Nephron (organoid): Measurements from ENCODE around the gene DNMT3A.

Source experiments
- H3K27ac Mint-ChIP-seq, 3 experiments: 2 replicates each; pipeline ENCODE4 v1.8.0; 2020; ENCODE audit warnings: mixed read lengths in 3 of 3, mild to moderate bottlenecking in 2 of 3, moderate library complexity in 1 of 3
- H3K27me3 Mint-ChIP-seq: 2 replicates; pipeline ENCODE4 v1.8.0; 2021; ENCODE audit warnings: low read depth, mild to moderate bottlenecking, moderate library complexity, mixed read lengths
- H3K36me3 Mint-ChIP-seq: 2 replicates; pipeline ENCODE4 v1.8.0; 2020; ENCODE audit warnings: low read depth, mixed read lengths
- H3K4me1 Mint-ChIP-seq: 2 replicates; pipeline ENCODE4 v1.8.0; 2020; ENCODE audit warnings: mixed read lengths
- H3K4me3 Mint-ChIP-seq, 3 experiments: 2 replicates each; pipeline ENCODE4 v1.8.0; 2020; ENCODE audit warnings: mild to moderate bottlenecking in 3 of 3, mixed read lengths in 3 of 3, moderate library complexity in 2 of 3
- H3K9me3 Mint-ChIP-seq: 2 replicates; pipeline ENCODE4 v1.8.0; 2020; ENCODE audit warnings: mixed read lengths
- TF ChIP-seq, protein P1 (sequence below), 3 experiments: fragments of 200-600 bp; sonication (generic); IDR thresholded peaks; one replicate each; pipeline ENCODE4 v1.5.0; 2021; ENCODE audit warnings: antibody characterized with exemption in 3 of 3; ENCODE audit not compliant: unreplicated experiment in 3 of 3

The DNMT3A gene

DNA sequence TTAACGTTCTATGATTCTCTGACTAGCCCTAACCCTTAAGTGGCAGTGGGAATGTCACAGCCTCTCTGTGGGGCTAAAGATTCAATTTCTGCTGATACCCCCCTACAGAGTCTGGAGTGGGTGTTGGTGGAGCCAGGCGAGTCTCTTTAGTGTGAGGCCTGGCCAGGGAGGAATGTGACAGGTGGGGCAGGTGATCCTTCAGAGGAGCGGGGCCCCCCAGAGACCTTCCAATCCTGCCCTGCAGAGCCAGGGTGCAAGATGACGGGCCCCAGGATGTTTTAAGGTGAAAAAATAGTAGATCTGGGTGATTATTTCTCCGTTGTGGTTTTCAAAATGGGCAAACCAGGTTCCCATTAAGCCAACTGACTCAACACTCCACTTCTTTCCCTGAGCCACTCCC is 28.2 kb upstream of the DNMT3A start:
- H3K27me3 Mint-ChIP-seq = no peaks in the 10 kb centered on the region
- H3K4me1 Mint-ChIP-seq = peaks cover 26% of the 10 kb centered on the region
- TF ChIP-seq, protein P1, sequence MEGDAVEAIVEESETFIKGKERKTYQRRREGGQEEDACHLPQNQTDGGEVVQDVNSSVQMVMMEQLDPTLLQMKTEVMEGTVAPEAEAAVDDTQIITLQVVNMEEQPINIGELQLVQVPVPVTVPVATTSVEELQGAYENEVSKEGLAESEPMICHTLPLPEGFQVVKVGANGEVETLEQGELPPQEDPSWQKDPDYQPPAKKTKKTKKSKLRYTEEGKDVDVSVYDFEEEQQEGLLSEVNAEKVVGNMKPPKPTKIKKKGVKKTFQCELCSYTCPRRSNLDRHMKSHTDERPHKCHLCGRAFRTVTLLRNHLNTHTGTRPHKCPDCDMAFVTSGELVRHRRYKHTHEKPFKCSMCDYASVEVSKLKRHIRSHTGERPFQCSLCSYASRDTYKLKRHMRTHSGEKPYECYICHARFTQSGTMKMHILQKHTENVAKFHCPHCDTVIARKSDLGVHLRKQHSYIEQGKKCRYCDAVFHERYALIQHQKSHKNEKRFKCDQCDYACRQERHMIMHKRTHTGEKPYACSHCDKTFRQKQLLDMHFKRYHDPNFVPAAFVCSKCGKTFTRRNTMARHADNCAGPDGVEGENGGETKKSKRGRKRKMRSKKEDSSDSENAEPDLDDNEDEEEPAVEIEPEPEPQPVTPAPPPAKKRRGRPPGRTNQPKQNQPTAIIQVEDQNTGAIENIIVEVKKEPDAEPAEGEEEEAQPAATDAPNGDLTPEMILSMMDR (IDR thresholded peaks at IDR 0.05; ENCODE audit: unreplicated experiment in 3 of 3) = no peak
- no peak overlapping the region for H3K27ac Mint-ChIP-seq
- no peaks in the 10 kb centered on the region for H3K36me3 Mint-ChIP-seq
- H3K4me3 Mint-ChIP-seq = no peak overlapping the region
- no peaks in the 10 kb centered on the region for H3K9me3 Mint-ChIP-seq

DNA sequence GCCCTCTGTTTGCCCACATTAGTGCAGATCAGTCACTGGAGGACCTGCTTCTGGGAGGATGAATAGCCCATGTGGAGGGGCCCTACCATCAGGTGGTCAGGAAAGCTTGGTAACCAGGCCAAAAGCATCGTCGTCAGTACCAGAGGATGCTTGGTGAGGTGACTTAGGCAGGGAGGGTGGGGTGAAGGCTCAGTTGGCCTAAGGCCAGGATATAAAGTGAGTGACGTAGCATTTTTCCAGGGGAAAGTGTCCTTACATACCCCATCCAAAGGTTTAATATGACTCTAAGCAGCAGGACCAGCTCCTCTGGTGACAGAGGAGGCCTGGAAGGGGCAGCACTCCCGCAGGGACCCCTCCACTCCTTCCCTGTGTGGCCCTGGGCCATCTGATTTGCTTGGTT is 27.7 kb upstream of the DNMT3A start:
- H3K27me3 Mint-ChIP-seq = no peaks in the 10 kb centered on the region
- H3K9me3 Mint-ChIP-seq = no peaks in the 10 kb centered on the region
- TF ChIP-seq, protein P1 (IDR thresholded peaks at IDR 0.05; ENCODE audit: unreplicated experiment in 3 of 3) = no peak
- peaks cover 26% of the 10 kb centered on the region for H3K4me1 Mint-ChIP-seq
- H3K36me3 Mint-ChIP-seq = no peaks in the 10 kb centered on the region
- H3K4me3 Mint-ChIP-seq = no peak overlapping the region
- peak overlapping the region in 2 of 3 experiments; percentile 80 to 85 for H3K27ac Mint-ChIP-seq

DNA sequence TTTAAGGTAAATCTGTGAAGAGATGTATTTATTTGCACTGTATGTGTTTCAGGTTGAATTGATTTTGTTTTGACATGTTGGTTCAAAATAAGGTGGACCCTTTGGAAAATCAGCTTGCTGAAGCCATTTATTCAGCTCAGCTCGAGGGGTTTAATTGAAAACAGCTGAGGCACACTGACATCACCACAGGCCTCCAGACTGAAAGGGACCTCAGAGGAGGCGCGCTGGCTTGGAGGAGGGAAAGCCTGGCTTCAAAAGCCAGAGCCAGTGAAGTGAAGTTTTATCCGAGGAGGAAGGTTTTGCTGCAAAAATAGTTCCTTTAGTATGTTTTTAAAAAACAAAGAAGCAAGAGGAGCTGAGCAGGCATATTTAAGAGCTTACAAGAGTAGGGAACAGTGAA is 26.9 kb upstream of the DNMT3A start:
- Mint-ChIP-seq H3K4me1 (peaks cover 26% of the 10 kb centered on the region), H3K9me3 (no peaks in the 10 kb centered on the region), H3K4me3 (no peak overlapping the region), H3K27ac (peak overlapping the region; percentile 80 to 93 (median 85)), H3K36me3 (no peaks in the 10 kb centered on the region), H3K27me3 (peaks cover 3% of the 10 kb centered on the region)
- TF ChIP-seq, protein P1 (IDR thresholded peaks at IDR 0.05; ENCODE audit: unreplicated experiment in 3 of 3) = no peak

DNA sequence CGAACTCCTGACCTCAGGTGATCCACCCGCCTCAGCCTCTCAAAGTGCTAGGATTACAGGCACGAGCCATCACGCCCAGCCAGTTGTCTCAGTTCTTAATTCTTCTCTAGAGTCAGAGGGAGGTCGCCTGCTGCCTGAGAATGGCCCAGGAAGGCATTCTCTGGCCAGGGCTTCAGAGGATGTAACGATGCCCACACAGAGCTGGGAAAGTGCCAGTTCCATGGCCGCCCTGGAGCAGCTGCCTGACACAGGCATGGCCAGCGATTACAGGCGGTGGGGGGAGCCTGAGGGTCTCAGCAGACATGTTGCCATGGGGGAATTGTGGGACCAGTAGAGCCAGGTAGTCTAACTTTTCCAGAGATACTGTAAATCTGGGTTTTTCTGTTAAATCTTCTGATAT is 25.6 kb upstream of the DNMT3A start:
- H3K4me3 Mint-ChIP-seq = no peak overlapping the region
- peaks cover 5% of the 10 kb centered on the region for H3K27me3 Mint-ChIP-seq

DNA sequence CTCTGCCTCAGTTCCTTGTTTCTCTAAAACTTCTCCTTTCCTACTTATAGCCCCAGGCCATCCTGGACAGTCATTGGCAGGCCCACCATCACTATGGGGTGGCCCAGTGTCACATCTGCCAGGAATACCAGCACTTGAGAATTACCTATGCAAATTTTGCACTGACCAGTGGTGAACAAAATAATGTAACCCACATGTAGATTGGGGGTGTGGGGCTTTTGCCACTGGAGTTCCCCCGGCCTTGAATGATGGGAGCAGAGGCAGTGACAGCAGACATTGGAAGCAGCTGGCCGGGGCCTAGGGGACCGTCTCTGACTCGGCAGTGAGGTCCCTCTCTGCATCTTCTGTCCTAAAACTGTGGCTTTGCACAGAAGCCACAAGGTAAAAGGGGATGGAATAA is 24.9 kb upstream of the DNMT3A start:
- peaks cover 37% of the 10 kb centered on the region for H3K4me1 Mint-ChIP-seq
- peak overlapping the region in 1 of 3 experiments; percentile 34 for H3K4me3 Mint-ChIP-seq

More for the DNA sequence above, 25.6 kb upstream of the DNMT3A start:
- TF ChIP-seq, protein P1 (IDR thresholded peaks at IDR 0.05; ENCODE audit: unreplicated experiment in 3 of 3) = no peak
- Mint-ChIP-seq H3K27ac (peak overlapping the region in 1 of 3 experiments; percentile 31), H3K4me1 (peaks cover 31% of the 10 kb centered on the region), H3K36me3 (no peaks in the 10 kb centered on the region), H3K9me3 (no peaks in the 10 kb centered on the region)

DNA sequence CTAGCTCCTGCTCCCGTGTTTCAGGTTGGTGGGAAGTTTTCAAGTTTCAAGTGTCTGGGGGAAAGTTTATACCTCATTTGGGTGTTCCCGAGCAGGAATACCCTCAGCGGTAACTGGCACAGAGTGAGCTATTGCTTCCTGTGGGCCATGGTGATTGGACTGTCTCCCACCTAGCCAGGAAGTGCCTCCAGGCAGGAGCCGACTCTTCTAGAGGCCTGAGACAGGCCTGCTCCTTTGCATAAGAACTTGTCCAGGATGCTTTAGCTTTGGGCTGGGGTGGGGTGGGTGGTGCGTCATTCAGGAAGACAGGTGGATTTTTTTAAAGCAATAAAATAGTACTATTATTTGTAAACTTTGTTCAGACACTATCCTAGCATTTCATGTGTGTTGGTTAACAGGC is 23.5 kb upstream of the DNMT3A start:
- H3K36me3 Mint-ChIP-seq = no peaks in the 10 kb centered on the region
- no peaks in the 10 kb centered on the region for H3K9me3 Mint-ChIP-seq
- TF ChIP-seq, protein P1 (IDR thresholded peaks at IDR 0.05; ENCODE audit: unreplicated experiment in 3 of 3) = no peak
- peaks cover 9% of the 10 kb centered on the region for H3K27me3 Mint-ChIP-seq
- no peak overlapping the region for H3K4me3 Mint-ChIP-seq
- H3K4me1 Mint-ChIP-seq = peaks cover 29% of the 10 kb centered on the region
- H3K27ac Mint-ChIP-seq = peak overlapping the region in 1 of 3 experiments; percentile 32

More for the DNA sequence above, 24.9 kb upstream of the DNMT3A start:
- Mint-ChIP-seq H3K9me3 (no peaks in the 10 kb centered on the region), H3K27me3 (peaks cover 9% of the 10 kb centered on the region), H3K27ac (no peak overlapping the region), H3K36me3 (no peaks in the 10 kb centered on the region)
- TF ChIP-seq, protein P1 (IDR thresholded peaks at IDR 0.05; ENCODE audit: unreplicated experiment in 3 of 3) = no peak
